ENCODE data around the gene CCNYL1. TPM values are rescaled to one million over a fixed set of nuclear protein-coding genes. Genes with fewer than 3 reads are reported as not detected.

The CCNYL1 gene
- polyA plus RNA-seq, 3 donors, result 4.1 to 10.6 (median 4.6) TPM

DNA sequence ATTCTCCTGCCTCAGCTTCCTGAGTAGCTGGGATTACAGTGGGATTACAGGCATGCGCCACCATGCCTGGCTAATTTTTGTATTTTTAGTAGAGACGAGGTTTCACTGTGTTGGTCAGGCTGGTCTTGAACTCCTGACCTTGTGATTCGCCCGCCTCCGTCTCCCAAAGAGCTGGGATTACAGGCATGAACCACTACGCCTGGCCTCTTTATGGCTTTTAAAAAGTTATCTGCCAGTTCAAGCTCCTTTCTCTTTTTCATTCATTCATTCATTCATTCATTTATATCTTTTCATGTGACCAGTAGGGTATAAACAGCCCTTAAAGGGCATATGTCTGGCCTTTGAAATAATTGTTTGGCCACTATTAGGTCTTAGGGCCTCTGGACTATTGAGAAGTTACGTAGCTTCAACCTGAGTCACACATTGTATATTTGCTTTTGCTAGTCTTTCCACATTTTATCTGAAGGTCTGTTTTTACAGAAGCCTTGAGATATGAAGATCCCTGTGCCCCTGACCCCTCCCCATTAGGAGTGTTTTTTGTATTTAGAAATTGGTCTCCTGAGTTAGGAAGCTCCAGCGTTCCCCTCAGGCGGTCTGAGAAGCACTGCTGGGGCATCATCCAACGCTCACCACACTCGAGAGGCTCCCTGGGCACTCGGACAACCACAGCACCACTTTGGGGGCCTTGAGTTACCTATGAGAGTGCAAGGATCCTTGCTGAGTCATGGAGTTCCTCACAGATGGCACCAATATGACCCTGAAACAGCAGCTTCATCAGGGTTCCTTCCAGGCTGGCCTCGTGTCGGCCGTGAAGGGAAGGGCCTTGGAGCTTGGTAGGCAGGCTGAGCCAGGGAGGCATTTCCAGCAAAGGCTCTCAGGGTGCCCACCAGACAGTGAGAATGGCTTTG lies 36.5 kb downstream of the CCNYL1 start:
- Mint-ChIP-seq H3K27me3 (ENCODE audit: low read depth in 3 of 3) (no peaks in the 10 kb centered on the region), H3K4me1 (no peaks in the 10 kb centered on the region), H3K4me3 (no peak overlapping the region), H3K36me3 (peaks cover 33 to 44% of the 10 kb centered on the region in 2 donors), H3K9me3 (no peaks in the 10 kb centered on the region), H3K27ac (peak overlapping the region in 2 of 7 donors; percentile 26 to 56)
- H3K27ac ChIP-seq (ENCODE audit: low read depth in 1 of 2, low read length in 2 of 2), result no peak overlapping the region
- no peak overlapping the region for H3K9ac ChIP-seq (ENCODE audit: insufficient read depth, low read length, poor library complexity, severe bottlenecking)
- no peaks in the 10 kb centered on the region for H3K9me3 ChIP-seq (replicated peaks in 1 of 2; ENCODE audit: control insufficient read depth in 1 of 2, insufficient read depth in 1 of 2, low read length in 2 of 2)
- no peak overlapping the region for H3K4me2 ChIP-seq (replicated peaks; ENCODE audit: extremely low read depth, low read length, poor library complexity, severe bottlenecking)
- 90% methylated on average over 12 of the region's 15 CpGs for WGBS (ENCODE audit: insufficient coverage)
- H2AFZ ChIP-seq (ENCODE audit: insufficient read depth, low read depth, low read length, poor library complexity, severe bottlenecking), result no peak overlapping the region
- no peaks in the 10 kb centered on the region for H4K20me1 ChIP-seq (ENCODE audit: insufficient read depth, low read length)
- H3K27me3 ChIP-seq (ENCODE audit: control insufficient read depth in 2 of 2, insufficient read depth in 2 of 2, low read length in 2 of 2), result no peaks in the 10 kb centered on the region
- no peak overlapping the region for H3K4me3 ChIP-seq (replicated peaks in 1 of 3; ENCODE audit: low read depth in 2 of 3, low read length in 3 of 3)
- DNase-seq, result no peak
- H3K79me2 ChIP-seq (ENCODE audit: insufficient read depth, low read length), result no peaks in the 10 kb centered on the region
- H3K36me3 ChIP-seq (replicated peaks in 1 of 2; ENCODE audit: control insufficient read depth in 1 of 2, insufficient read depth in 2 of 2, low read length in 2 of 2), result peaks cover 50 to 84% of the 10 kb centered on the region in 2 donors
- intact Hi-C loops (cut with micrococcal nuclease), result loop anchor here (1.0 to 10.0 kb wide), 4 partner anchors 293 to 329 kb away; no protein-coding TSS in a partner anchor
- TF ChIP-seq, protein P1, sequence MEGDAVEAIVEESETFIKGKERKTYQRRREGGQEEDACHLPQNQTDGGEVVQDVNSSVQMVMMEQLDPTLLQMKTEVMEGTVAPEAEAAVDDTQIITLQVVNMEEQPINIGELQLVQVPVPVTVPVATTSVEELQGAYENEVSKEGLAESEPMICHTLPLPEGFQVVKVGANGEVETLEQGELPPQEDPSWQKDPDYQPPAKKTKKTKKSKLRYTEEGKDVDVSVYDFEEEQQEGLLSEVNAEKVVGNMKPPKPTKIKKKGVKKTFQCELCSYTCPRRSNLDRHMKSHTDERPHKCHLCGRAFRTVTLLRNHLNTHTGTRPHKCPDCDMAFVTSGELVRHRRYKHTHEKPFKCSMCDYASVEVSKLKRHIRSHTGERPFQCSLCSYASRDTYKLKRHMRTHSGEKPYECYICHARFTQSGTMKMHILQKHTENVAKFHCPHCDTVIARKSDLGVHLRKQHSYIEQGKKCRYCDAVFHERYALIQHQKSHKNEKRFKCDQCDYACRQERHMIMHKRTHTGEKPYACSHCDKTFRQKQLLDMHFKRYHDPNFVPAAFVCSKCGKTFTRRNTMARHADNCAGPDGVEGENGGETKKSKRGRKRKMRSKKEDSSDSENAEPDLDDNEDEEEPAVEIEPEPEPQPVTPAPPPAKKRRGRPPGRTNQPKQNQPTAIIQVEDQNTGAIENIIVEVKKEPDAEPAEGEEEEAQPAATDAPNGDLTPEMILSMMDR (IDR thresholded peaks at IDR 0.05), result no peak
- no peaks in the 10 kb centered on the region for H3K4me1 ChIP-seq (ENCODE audit: control insufficient read depth in 1 of 2, insufficient read depth in 2 of 2, low read length in 2 of 2)

- Histone ChIP-seq H3K4me1 (ENCODE audit: control insufficient read depth in 1 of 2, insufficient read depth in 2 of 2, low read length in 2 of 2) (no peaks in the 10 kb centered on the region), H3K9ac (ENCODE audit: insufficient read depth, low read length, poor library complexity, severe bottlenecking) (no peak overlapping the region), H3K27me3 (ENCODE audit: control insufficient read depth in 2 of 2, insufficient read depth in 2 of 2, low read length in 2 of 2) (no peaks in the 10 kb centered on the region), H3K9me3 (replicated peaks in 1 of 2; ENCODE audit: control insufficient read depth in 1 of 2, insufficient read depth in 1 of 2, low read length in 2 of 2) (no peaks in the 10 kb centered on the region), H3K4me3 (replicated peaks in 1 of 3; ENCODE audit: low read depth in 2 of 3, low read length in 3 of 3) (no peak overlapping the region), H3K36me3 (replicated peaks in 1 of 2; ENCODE audit: control insufficient read depth in 1 of 2, insufficient read depth in 2 of 2, low read length in 2 of 2) (peaks cover 50 to 84% of the 10 kb centered on the region in 2 donors), H2AFZ (ENCODE audit: insufficient read depth, low read depth, low read length, poor library complexity, severe bottlenecking) (no peak overlapping the region), H3K79me2 (ENCODE audit: insufficient read depth, low read length) (no peaks in the 10 kb centered on the region), H3K4me2 (replicated peaks; ENCODE audit: extremely low read depth, low read length, poor library complexity, severe bottlenecking) (no peak overlapping the region), H4K20me1 (ENCODE audit: insufficient read depth, low read length) (no peaks in the 10 kb centered on the region), H3K27ac (ENCODE audit: low read depth in 1 of 2, low read length in 2 of 2) (no peak overlapping the region)
- peaks cover 39 to 50% of the 10 kb centered on the region in 2 donors for H3K36me3 Mint-ChIP-seq
- H3K4me1 Mint-ChIP-seq, result no peaks in the 10 kb centered on the region
- H3K27me3 Mint-ChIP-seq (ENCODE audit: low read depth in 3 of 3), result no peaks in the 10 kb centered on the region
- H3K27ac Mint-ChIP-seq, result no peak overlapping the region
- TF ChIP-seq, protein P1 (IDR thresholded peaks at IDR 0.05), result no peak
- intact Hi-C loops (cut with micrococcal nuclease), result loop anchor here (5.0 to 10.0 kb wide), 2 partner anchors 296 to 328 kb away; no protein-coding TSS in a partner anchor
- H3K4me3 Mint-ChIP-seq, result no peak overlapping the region
- H3K9me3 Mint-ChIP-seq, result no peaks in the 10 kb centered on the region
- no peak for DNase-seq
Observed at GRCh38 chr2:207748993-207749392, 37.6 kb downstream of the CCNYL1 start.
